ENCODE results near the gene PIK3CG.
"Not testable (repeated sequence)": the region's sequence is repeated elsewhere in the genome, so short reads cannot be mapped to it uniquely, and the experiment has no call there.

Gene PIK3CG

GRCh38 chr7:106944035-106944665, 79.1 kb downstream of the PIK3CG start:
- DNase-seq, result no peak

GRCh38 chr7:106947244-106947728, 82.2 kb downstream of the PIK3CG start:
- DNase-seq, result peak; percentile 45

- no peak for DNase-seq
These were observed 87.0 kb downstream of the PIK3CG start for GRCh38 chr7:106952001-106952657.

GRCh38 chr7:106952658-106953231, 87.7 kb downstream of the PIK3CG start:
- DNase-seq, result no peak

GRCh38 chr7:106954840-106955239, 89.8 kb downstream of the PIK3CG start:
- no peak for DNase-seq

GRCh38 chr7:106955857-106956256, 90.8 kb downstream of the PIK3CG start:
- DNase-seq, result not testable (repeated sequence)

All from NCI-H226 (cell line).